Amniotic stem cell (primary cell): ENCODE results near the gene NT5M.

Experiments
- DNase-seq: peaks from one replicate; lab custom pipeline; 2025; lab: John Stamatoyannopoulos, UW

Gene NT5M

GRCh38 chr17:17343896-17344506 is 40.8 kb downstream of the NT5M start:
- DNase-seq = no peak

GRCh38 chr17:17344507-17345293 is 41.5 kb downstream of the NT5M start:
- no peak for DNase-seq

GRCh38 chr17:17345294-17345597 is 42.1 kb downstream of the NT5M start:
- DNase-seq = no peak

- DNase-seq = no peak
These were observed 42.7 kb downstream of the NT5M start for GRCh38 chr17:17345686-17346427.

GRCh38 chr17:17346428-17347233 is 43.5 kb downstream of the NT5M start:
- DNase-seq = no peak

- DNase-seq = no peak
These were observed 44.2 kb downstream of the NT5M start for GRCh38 chr17:17347234-17347955.

- DNase-seq = no peak
These were observed 45.0 kb downstream of the NT5M start for GRCh38 chr17:17347956-17348871.

GRCh38 chr17:17348872-17349723 is 45.9 kb downstream of the NT5M start:
- no peak for DNase-seq

- no peak for DNase-seq
These were observed 46.5 kb downstream of the NT5M start for GRCh38 chr17:17349724-17350106.

GRCh38 chr17:17350491-17351355 is 47.5 kb downstream of the NT5M start:
- peak; percentile 13 for DNase-seq

GRCh38 chr17:17351356-17351891 is 48.3 kb downstream of the NT5M start:
- no peak for DNase-seq

- DNase-seq = no peak
These were observed 49.0 kb downstream of the NT5M start for GRCh38 chr17:17351901-17352781.

GRCh38 chr17:17352836-17353624 is 49.9 kb downstream of the NT5M start:
- no peak for DNase-seq

GRCh38 chr17:17353625-17354484 is 50.7 kb downstream of the NT5M start:
- DNase-seq = no peak

GRCh38 chr17:17354560-17355349 is 51.6 kb downstream of the NT5M start:
- no peak for DNase-seq
